Fibroblast of peridontal ligament (primary cell): ENCODE measurements around the gene CAPN7.

ENCODE experiments used
- DNase-seq: peaks from one replicate; pipeline ENCODE4 v3.0.0-alpha.2; 2010; ENCODE audit errors: extremely low read depth

Gene CAPN7

GRCh38 chr3:15199493-15200105 lies 6.4 kb upstream of the CAPN7 start:
- DNase-seq: no peak

- no peak for DNase-seq
These were observed 2.0 kb upstream of the CAPN7 start for GRCh38 chr3:15204005-15204404.

GRCh38 chr3:15205482-15205933 lies 538 bp upstream of the CAPN7 start:
- no peak for DNase-seq

- DNase-seq: peak; percentile 44
These were observed 873 bp downstream of the CAPN7 start for GRCh38 chr3:15206662-15207576.

GRCh38 chr3:15207836-15208504 lies 1.9 kb downstream of the CAPN7 start:
- peak; percentile 23 for DNase-seq

- no peak for DNase-seq
These were observed 5.9 kb downstream of the CAPN7 start for GRCh38 chr3:15211937-15212336.

- DNase-seq: no peak
These were observed 8.7 kb downstream of the CAPN7 start for GRCh38 chr3:15214758-15215157.

GRCh38 chr3:15215996-15216395 lies 9.9 kb downstream of the CAPN7 start:
- DNase-seq: peak; percentile 64

- DNase-seq: no peak
These were observed 10.5 kb downstream of the CAPN7 start for GRCh38 chr3:15216501-15216900.

GRCh38 chr3:15217011-15217671 lies 11.1 kb downstream of the CAPN7 start:
- DNase-seq: no peak

GRCh38 chr3:15217841-15218267 lies 11.8 kb downstream of the CAPN7 start:
- no peak for DNase-seq

- no peak for DNase-seq
These were observed 12.6 kb downstream of the CAPN7 start for GRCh38 chr3:15218689-15219088.

- no peak for DNase-seq
These were observed 14.0 kb downstream of the CAPN7 start for GRCh38 chr3:15220056-15220455.

GRCh38 chr3:15220661-15221060 lies 14.6 kb downstream of the CAPN7 start:
- no peak for DNase-seq

GRCh38 chr3:15221574-15222217 lies 15.7 kb downstream of the CAPN7 start:
- no peak for DNase-seq

- no peak for DNase-seq
These were observed 17.9 kb downstream of the CAPN7 start for GRCh38 chr3:15223685-15224572.

GRCh38 chr3:15228147-15228546 lies 22.1 kb downstream of the CAPN7 start:
- no peak for DNase-seq

- DNase-seq: no peak
These were observed 23.2 kb downstream of the CAPN7 start for GRCh38 chr3:15229262-15229661.

- DNase-seq: peak; percentile 15
These were observed 35.3 kb downstream of the CAPN7 start for GRCh38 chr3:15241341-15241740.

- no peak for DNase-seq
These were observed 37.9 kb downstream of the CAPN7 start for GRCh38 chr3:15243822-15244482.
